ENCODE data around the gene GRIA1.

- TF ChIP-seq POLR2A (IDR thresholded peaks at IDR 0.05; ENCODE audit: low read length) (no peak), GATA1 (IDR thresholded peaks at IDR 0.05; ENCODE audit: low read depth, low read length) (no peak)
Measured at GRCh38 chr5:153491038-153491744, 721 bp downstream of the GRIA1 start.

All from erythroblast (primary cell).